Measurements from ENCODE around the gene AICDA.
"Not testable (repeated sequence)": the region's sequence is repeated elsewhere in the genome, so short reads cannot be mapped to it uniquely, and the experiment has no call there.

Gene AICDA

GRCh38 chr12:8615206-8615605 lies 2.5 kb upstream of the AICDA start:
- no peak for FAIRE-seq
- DNase-seq (ENCODE audit: insufficient read length, low spot score): no peak

DNA sequence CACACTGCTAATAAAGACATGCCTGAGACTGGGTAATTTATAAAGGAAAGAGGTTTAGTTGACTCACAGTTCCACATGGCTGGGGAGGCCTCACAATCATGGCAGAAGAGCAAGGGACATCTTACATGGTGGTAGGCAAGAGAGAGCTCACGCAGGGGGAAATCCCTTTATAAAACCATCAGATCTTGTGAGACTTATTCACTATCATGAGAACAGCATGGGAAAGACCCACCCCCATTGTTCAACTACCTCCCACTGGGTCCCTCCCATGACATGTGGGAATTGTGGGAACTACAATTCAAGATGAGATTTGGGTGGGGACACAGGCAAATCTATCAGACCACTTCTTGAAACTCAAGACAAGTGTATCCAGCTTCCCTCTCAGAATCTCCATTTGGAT lies 1.2 kb upstream of the AICDA start:
- FAIRE-seq; DNase-seq (ENCODE audit: insufficient read length, low spot score): not testable (repeated sequence)

DNA sequence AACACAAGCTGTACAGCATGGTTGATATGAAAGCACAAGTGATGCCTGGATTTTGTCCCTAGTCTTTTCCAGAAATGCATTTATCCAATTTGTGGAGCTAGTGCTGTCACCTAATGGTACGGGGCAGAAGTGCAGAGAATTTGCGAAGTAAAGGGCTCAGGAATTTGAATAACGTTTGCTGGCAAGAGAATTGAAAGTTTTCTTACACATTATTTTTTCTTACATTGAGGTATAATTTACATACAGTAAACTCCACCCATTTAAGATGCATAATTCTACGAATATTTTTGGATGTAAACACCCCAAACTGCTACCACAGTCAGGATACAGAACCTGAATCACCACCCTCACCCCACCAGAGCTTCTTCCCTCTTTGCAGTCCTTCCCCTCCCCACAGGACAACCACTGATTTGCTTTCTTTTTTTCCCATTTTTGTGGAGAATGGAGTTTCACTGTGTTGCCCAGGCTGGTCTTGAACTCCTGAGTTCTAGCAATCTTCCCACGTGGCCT lies 3.5 kb downstream of the AICDA start:
- FAIRE-seq (peak; percentile 94), DNase-seq (ENCODE audit: insufficient read length, low spot score) (peak; percentile 39)

GRCh38 chr12:8606890-8607289 lies 5.8 kb downstream of the AICDA start:
- DNase-seq (ENCODE audit: insufficient read length, low spot score) (no peak), FAIRE-seq (no peak)

GRCh38 chr12:8605057-8605456 lies 7.6 kb downstream of the AICDA start:
- DNase-seq (ENCODE audit: insufficient read length, low spot score): no peak
- no peak for FAIRE-seq

DNA sequence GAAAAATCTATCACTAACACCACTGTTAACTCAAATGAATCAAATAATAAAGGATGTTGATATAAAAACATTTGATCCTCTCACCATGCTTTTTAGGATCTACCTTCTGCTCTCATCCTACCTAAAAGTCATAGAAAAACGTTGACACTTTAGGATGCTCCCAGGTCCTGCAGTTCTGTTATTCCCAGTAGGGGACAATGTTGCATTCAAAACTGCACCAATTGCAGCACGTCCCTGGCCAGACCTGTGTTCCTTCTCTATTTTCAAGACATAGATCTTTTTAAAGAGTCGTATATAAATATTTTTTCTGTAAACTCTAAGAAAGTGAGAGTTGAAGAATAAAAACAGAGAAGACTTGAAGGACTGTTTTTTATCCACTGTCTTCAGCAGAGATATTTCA lies 8.8 kb downstream of the AICDA start:
- no peak for DNase-seq (ENCODE audit: insufficient read length, low spot score)

GRCh38 chr12:8603286-8603685 lies 9.4 kb downstream of the AICDA start:
- FAIRE-seq (no peak), DNase-seq (ENCODE audit: insufficient read length, low spot score) (no peak)

More for the DNA sequence above, 8.8 kb downstream of the AICDA start:
- peak; percentile 35 for FAIRE-seq

GRCh38 chr12:8596561-8596960 lies 16.1 kb downstream of the AICDA start:
- FAIRE-seq: no peak
- no peak for DNase-seq (ENCODE audit: insufficient read length, low spot score)

- FAIRE-seq: no peak
- DNase-seq (ENCODE audit: insufficient read length, low spot score): no peak
These were observed 18.6 kb downstream of the AICDA start for GRCh38 chr12:8594072-8594471.

GRCh38 chr12:8593246-8593645 lies 19.4 kb downstream of the AICDA start:
- DNase-seq (ENCODE audit: insufficient read length, low spot score) (no peak), FAIRE-seq (no peak)

DNA sequence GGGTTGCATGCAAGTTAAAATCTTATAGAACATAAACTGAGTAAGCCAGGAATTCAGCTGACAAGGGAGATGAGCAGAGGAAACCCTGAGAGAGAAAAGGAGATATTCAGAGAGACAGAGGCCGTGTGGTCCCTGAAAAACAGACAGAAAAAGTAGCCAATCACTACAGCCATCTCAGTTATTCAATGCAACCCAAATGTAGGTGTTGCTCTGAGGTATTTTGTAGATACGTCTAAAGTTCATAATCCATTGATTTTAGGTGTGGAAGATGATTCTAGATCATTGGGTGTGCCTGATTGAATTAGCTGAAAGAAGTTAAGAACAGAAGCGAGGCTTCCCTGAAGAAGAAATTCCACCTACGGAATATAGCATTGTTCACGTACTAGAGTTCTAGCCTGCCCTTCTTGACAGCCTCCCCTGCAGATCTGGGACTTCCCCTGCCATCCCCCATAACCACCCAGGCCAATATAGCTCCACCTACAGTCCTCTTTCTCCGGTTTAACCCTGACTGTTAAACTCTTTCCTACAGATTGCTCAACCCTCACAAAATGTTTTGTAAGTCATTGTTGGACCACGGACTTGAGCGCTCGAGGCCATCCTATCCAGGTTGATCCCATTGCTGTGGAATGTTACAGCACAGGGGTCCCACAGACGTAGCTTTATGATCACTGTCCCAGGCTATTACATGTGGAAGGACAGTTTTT lies 21.7 kb downstream of the AICDA start:
- FAIRE-seq (peak; percentile 68), DNase-seq (ENCODE audit: insufficient read length, low spot score) (peak; percentile 34)

GRCh38 chr12:8589679-8590078 lies 23.0 kb downstream of the AICDA start:
- FAIRE-seq: no peak

GRCh38 chr12:8584478-8584877 lies 28.2 kb downstream of the AICDA start:
- FAIRE-seq; DNase-seq (ENCODE audit: insufficient read length, low spot score): not testable (repeated sequence)

More at GRCh38 chr12:8589679-8590078, 23.0 kb downstream of the AICDA start:
- no peak for DNase-seq (ENCODE audit: insufficient read length, low spot score)

- DNase-seq (ENCODE audit: insufficient read length, low spot score) (no peak), FAIRE-seq (no peak)
These were observed 28.7 kb downstream of the AICDA start for GRCh38 chr12:8584004-8584403.

GRCh38 chr12:8581098-8581784 lies 31.4 kb downstream of the AICDA start:
- DNase-seq (ENCODE audit: insufficient read length, low spot score) (no peak), FAIRE-seq (no peak)

DNA sequence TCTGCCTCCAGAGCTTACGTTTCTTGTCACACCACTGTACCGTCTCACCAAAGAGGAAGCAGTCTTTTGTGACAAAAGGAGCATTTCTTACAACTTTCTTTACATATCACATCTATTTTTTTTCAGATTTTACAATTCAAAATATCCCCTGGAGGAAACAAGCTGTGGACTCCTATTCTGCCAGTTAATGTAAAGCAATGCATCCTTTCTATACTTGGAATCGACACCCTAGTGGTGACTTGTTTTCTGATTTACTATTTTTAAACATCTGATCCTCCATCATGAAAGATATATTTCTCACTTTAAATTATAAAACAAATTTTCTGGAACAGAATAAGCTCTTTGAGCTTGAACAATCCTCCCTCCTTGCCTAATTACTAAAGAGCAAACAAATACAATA lies 34.8 kb downstream of the AICDA start:
- FAIRE-seq (no peak), DNase-seq (ENCODE audit: insufficient read length, low spot score) (no peak)

DNA sequence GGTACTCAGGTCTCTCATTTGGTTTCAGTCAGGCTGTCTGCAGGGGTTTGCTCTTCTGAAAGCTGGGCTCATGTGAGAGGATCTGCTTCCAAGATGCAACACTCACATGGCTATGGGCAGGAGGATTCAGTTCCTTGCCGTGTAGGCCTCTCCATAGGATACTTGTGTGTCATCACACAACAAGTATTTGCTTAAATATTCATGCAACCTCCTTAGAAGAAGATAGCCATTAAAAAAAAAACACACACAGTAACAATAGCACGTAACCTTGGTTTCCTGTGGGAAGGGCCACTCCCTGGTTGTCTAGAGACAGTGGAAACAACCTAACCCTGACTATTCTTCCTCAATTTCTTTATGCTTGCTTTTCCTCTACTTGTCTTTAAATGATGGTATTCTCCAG lies 40.2 kb downstream of the AICDA start:
- DNase-seq (ENCODE audit: insufficient read length, low spot score) (no peak), FAIRE-seq (no peak)

GRCh38 chr12:8566525-8566924 lies 46.1 kb downstream of the AICDA start:
- FAIRE-seq: no peak
- DNase-seq (ENCODE audit: insufficient read length, low spot score): no peak

GRCh38 chr12:8566052-8566451 lies 46.6 kb downstream of the AICDA start:
- peak; percentile 89 for FAIRE-seq
- not testable (repeated sequence) for DNase-seq (ENCODE audit: insufficient read length, low spot score)

DNA sequence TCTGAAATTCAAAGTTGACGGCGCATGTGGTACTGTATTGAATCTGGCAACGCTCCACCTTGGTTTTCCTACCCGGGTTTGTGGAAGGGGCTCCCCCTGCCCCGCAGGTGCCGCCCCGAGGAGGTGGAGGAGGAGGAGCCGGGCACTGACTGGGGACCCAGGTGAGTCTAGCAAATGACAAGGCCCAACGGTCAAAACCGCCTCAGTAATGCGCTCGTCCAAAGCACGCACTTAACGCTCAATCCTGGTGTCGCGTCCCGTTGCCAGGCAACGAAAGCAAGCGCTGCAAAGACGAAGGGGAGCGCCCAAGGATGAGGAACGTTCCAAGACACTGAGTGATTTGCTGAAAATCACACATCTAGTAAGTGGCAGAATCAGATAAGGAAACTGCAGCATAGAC lies 48.0 kb downstream of the AICDA start:
- FAIRE-seq: no peak

GRCh38 chr12:8563356-8563755 lies 49.3 kb downstream of the AICDA start:
- FAIRE-seq (no peak), DNase-seq (ENCODE audit: insufficient read length, low spot score) (no peak)

More for the DNA sequence above, 48.0 kb downstream of the AICDA start:
- no peak for DNase-seq (ENCODE audit: insufficient read length, low spot score)

- DNase-seq (ENCODE audit: insufficient read length, low spot score): no peak
- FAIRE-seq: no peak
These were observed 50.3 kb downstream of the AICDA start for GRCh38 chr12:8562310-8562709.
